ENCODE results near the gene CHST4. TPM values are rescaled to one million over a fixed set of nuclear protein-coding genes. Genes with fewer than 3 reads are reported as not detected.
A peak's percentile ranks its signal among the peaks of the same experiment; 100 is the strongest.

The CHST4 gene
- polyA plus RNA-seq, 2 of the 4 experiments (the other 2 are of a cell fraction): 0.04 to 0.08 TPM

DNA sequence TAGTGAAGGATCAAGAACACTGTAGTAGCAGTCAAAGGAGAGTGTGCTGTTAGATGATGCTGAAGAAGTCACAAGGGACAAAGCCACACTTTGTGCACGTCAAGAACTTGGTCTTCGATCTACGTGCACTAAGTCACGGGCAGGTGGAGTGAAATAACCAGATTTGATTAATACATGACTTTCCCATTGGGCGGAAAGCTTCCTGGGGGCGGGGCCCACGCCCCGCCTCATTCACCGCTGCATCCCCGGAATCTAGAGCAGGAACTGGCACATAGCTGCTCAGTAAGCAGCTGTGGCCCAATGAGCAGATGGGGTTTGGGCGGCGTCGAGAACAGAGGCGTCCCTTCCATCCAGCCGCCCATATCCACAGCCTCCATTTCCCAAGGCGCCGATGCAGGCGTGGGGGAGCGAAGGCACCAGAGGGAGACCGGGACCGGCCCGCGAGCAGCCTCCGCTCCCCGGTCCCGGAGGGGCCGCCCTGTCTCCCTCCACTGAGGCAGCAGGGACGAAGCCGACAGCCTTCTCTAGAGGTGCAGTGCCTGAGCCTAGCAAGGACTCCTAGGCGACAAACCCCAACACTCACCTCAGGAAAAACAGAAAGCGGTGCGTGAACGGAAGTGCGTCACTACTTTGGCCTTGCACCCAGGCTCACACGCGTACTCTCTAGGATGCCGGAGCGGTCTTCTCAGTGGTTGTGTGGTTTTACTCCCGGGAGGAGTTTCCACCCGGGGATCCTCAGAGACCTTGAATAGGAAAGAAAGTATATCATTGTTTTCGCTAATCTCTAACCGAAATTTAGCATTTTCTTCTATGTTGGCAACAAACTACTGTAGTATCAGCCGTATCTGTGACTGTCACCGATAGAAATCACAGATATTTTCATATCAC is 42.0 kb upstream of the CHST4 start:
- Histone ChIP-seq H3K4me3 (peak overlapping the region; percentile 68), H3K4me2 (peak overlapping the region; percentile 85), H3K4me1 (peaks cover 3% of the 10 kb centered on the region; the same call in 1 of the 3 replicates), H3K27ac (peak overlapping the region; percentile 83 to 92), H3K9me3 (no peaks in the 10 kb centered on the region)
- FAIRE-seq (peak; percentile 59), ATAC-seq (peak; percentile 97 to 98), DNase-seq (ENCODE audit: low read depth in 1 of 2, low spot score in 1 of 2) (peak; percentile 84 to 95)
- no peak for TF ChIP-seq JUNB (IDR thresholded peaks at IDR 0.05)
- TF ChIP-seq, protein P1, sequence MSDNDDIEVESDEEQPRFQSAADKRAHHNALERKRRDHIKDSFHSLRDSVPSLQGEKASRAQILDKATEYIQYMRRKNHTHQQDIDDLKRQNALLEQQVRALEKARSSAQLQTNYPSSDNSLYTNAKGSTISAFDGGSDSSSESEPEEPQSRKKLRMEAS (IDR thresholded peaks at IDR 0.05): peak; percentile 81
- 0 out of 2 replicates have a peak, but pooled peaks have one; percentile 39 for TF ChIP-seq FOSB (CRISPR knock-in tag; IDR thresholded peaks at IDR 0.05)
- TF ChIP-seq RFX5 (IDR thresholded peaks at IDR 0.05): 0 out of 2 replicates have a peak, but pooled peaks have one; percentile 44
- TF ChIP-seq ZNF302 (CRISPR knock-in tag; IDR thresholded peaks at IDR 0.05): no peak
- TF ChIP-seq PHF8 (IDR thresholded peaks at IDR 0.05; ENCODE audit: borderline replicate concordance, low read depth): peak; percentile 97
- 0 out of 2 replicates have a peak, but pooled peaks have one; percentile 42 for TF ChIP-seq HOXA7 (CRISPR knock-in tag; IDR thresholded peaks at IDR 0.05)
- TF ChIP-seq, protein P2, sequence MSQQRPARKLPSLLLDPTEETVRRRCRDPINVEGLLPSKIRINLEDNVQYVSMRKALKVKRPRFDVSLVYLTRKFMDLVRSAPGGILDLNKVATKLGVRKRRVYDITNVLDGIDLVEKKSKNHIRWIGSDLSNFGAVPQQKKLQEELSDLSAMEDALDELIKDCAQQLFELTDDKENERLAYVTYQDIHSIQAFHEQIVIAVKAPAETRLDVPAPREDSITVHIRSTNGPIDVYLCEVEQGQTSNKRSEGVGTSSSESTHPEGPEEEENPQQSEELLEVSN (IDR thresholded peaks at IDR 0.05; ENCODE audit: borderline replicate concordance, low read depth): peak; percentile 48; the same call in 1 of the 2 replicates
- TF ChIP-seq KDM5A (IDR thresholded peaks at IDR 0.05): no peak
- TF ChIP-seq HOXB13 (CRISPR knock-in tag; IDR thresholded peaks at IDR 0.05; ENCODE audit: low read depth): 0 out of 2 replicates have a peak, but pooled peaks have one; percentile 33
- TF ChIP-seq NFE2L2 (conservative IDR thresholded peaks at IDR 0.05; ENCODE audit: low read length): no peak
- no peak for TF ChIP-seq HEYL (CRISPR knock-in tag; IDR thresholded peaks at IDR 0.05)
- TF ChIP-seq GATA3 (IDR thresholded peaks at IDR 0.05; ENCODE audit: borderline replicate concordance): peak; percentile 39; the same call in 1 of the 2 replicates
- peak; percentile 52 for TF ChIP-seq POLR2A (IDR thresholded peaks at IDR 0.05; ENCODE audit: low read length)
- no peak for TF ChIP-seq FOSL2 (IDR thresholded peaks at IDR 0.05)
- peak; percentile 27; the same call in 1 of the 2 replicates for TF ChIP-seq FOSL2 (CRISPR knock-in tag; IDR thresholded peaks at IDR 0.05)
- TF ChIP-seq JUN (IDR thresholded peaks at IDR 0.05): peak in 1 of 2 experiments; percentile 85; a peak in 4 of 5 replicates
- 0 out of 3 replicates have a peak, but pooled peaks have one; percentile 9 for TF ChIP-seq SMC3 (IDR thresholded peaks at IDR 0.05)
- TF ChIP-seq, protein P3, sequence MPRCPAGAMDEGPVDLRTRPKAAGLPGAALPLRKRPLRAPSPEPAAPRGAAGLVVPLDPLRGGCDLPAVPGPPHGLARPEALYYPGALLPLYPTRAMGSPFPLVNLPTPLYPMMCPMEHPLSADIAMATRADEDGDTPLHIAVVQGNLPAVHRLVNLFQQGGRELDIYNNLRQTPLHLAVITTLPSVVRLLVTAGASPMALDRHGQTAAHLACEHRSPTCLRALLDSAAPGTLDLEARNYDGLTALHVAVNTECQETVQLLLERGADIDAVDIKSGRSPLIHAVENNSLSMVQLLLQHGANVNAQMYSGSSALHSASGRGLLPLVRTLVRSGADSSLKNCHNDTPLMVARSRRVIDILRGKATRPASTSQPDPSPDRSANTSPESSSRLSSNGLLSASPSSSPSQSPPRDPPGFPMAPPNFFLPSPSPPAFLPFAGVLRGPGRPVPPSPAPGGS (IDR thresholded peaks at IDR 0.05): peak; percentile 78; the same call in 2 of the 3 replicates
- under 1% methylated on average over 29 of the region's 44 CpGs for WGBS (ENCODE audit: missing lambda C conversion rate)
- ChIA-PET CTCF (interaction anchor here (0.7 to 1.8 kb wide), 4 partner anchors 20 to 126 kb away, joined by 3 to 5 read pairs (median 4); partner anchors contain the start of gene ZNF23), POLR2A (interaction anchor here (0.7 to 2.8 kb wide), 4 partner anchors 10 to 130 kb away, joined by 3 to 23 read pairs (median 5); partner anchors contain the start of gene ZNF23)

DNA sequence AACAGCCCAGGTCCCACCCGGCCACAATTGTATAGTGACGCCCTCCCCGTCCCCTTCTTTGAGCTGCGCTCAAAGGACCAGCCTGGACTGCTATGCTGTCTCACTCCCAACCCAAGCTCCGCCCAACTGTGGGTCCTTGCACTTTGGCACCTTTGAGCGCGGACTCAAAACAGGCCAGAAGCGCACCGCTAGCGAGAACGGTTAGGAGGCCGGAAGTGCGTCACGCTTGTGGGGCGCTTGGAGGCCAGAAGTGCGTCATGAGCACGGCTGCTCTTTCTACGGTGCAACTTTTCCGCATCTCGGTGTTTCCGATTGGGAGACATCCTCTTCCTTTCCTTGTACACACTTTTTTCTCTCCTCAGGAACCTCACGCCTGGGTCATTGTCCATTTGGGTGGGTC is 37.1 kb upstream of the CHST4 start, which contains the start of gene ZNF19:
Gene ZNF19 (minus strand): TSS at position 203 of the 400 bp plus-strand sequence. CDS start 7,210 bp downstream, outside the sequence.
- ChIA-PET POLR2A (no interaction called here), CTCF (interaction anchor here (0.9 to 4.7 kb wide), 5 partner anchors 11 to 122 kb away, joined by 3 to 25 read pairs (median 4); no protein-coding TSS in a partner anchor)
- no peak within 1 kb of the TSS for H3K27ac ChIP-seq
- TF ChIP-seq, protein P4, sequence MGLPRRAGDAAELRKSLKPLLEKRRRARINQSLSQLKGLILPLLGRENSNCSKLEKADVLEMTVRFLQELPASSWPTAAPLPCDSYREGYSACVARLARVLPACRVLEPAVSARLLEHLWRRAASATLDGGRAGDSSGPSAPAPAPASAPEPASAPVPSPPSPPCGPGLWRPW (IDR thresholded peaks at IDR 0.05): no peak
- no peak for TF ChIP-seq JUNB (IDR thresholded peaks at IDR 0.05)
- TF ChIP-seq, protein P5, sequence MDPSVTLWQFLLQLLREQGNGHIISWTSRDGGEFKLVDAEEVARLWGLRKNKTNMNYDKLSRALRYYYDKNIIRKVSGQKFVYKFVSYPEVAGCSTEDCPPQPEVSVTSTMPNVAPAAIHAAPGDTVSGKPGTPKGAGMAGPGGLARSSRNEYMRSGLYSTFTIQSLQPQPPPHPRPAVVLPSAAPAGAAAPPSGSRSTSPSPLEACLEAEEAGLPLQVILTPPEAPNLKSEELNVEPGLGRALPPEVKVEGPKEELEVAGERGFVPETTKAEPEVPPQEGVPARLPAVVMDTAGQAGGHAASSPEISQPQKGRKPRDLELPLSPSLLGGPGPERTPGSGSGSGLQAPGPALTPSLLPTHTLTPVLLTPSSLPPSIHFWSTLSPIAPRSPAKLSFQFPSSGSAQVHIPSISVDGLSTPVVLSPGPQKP (IDR thresholded peaks at IDR 0.05; ENCODE audit: low read depth, low read length): no peak
- TF ChIP-seq HEYL (CRISPR knock-in tag; IDR thresholded peaks at IDR 0.05): no peak
- TF ChIP-seq, protein P6, sequence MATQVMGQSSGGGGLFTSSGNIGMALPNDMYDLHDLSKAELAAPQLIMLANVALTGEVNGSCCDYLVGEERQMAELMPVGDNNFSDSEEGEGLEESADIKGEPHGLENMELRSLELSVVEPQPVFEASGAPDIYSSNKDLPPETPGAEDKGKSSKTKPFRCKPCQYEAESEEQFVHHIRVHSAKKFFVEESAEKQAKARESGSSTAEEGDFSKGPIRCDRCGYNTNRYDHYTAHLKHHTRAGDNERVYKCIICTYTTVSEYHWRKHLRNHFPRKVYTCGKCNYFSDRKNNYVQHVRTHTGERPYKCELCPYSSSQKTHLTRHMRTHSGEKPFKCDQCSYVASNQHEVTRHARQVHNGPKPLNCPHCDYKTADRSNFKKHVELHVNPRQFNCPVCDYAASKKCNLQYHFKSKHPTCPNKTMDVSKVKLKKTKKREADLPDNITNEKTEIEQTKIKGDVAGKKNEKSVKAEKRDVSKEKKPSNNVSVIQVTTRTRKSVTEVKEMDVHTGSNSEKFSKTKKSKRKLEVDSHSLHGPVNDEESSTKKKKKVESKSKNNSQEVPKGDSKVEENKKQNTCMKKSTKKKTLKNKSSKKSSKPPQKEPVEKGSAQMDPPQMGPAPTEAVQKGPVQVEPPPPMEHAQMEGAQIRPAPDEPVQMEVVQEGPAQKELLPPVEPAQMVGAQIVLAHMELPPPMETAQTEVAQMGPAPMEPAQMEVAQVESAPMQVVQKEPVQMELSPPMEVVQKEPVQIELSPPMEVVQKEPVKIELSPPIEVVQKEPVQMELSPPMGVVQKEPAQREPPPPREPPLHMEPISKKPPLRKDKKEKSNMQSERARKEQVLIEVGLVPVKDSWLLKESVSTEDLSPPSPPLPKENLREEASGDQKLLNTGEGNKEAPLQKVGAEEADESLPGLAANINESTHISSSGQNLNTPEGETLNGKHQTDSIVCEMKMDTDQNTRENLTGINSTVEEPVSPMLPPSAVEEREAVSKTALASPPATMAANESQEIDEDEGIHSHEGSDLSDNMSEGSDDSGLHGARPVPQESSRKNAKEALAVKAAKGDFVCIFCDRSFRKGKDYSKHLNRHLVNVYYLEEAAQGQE (IDR thresholded peaks at IDR 0.05): no peak
- no peak for TF ChIP-seq RFX5 (IDR thresholded peaks at IDR 0.05)
- no peak for TF ChIP-seq MAFK (IDR thresholded peaks at IDR 0.05; ENCODE audit: partially characterized antibody)
- TF ChIP-seq HOXA7 (CRISPR knock-in tag; IDR thresholded peaks at IDR 0.05): no peak
- no peak for TF ChIP-seq RNF2 (IDR thresholded peaks at IDR 0.05; ENCODE audit: borderline replicate concordance, low read depth)
- TF ChIP-seq CHD2 (IDR thresholded peaks at IDR 0.05; ENCODE audit: low read length, partially characterized antibody): no peak
- no peak for TF ChIP-seq POLR2A (IDR thresholded peaks at IDR 0.05; ENCODE audit: low read length)
- TF ChIP-seq NPAS2 (CRISPR knock-in tag; IDR thresholded peaks at IDR 0.05; ENCODE audit: borderline replicate concordance): no peak
- no peak for TF ChIP-seq MYC (IDR thresholded peaks at IDR 0.05; ENCODE audit: borderline replicate concordance, low read length)
- TF ChIP-seq CBX8 (IDR thresholded peaks at IDR 0.05): no peak
- 88% methylated on average over 22 of the region's 22 CpGs for WGBS (ENCODE audit: missing lambda C conversion rate)
- H3K4me1 ChIP-seq: no peaks in the 10 kb centered on the region
- FAIRE-seq: no peak
- no peak within 1 kb of the TSS for H3K4me2 ChIP-seq
- no peak for DNase-seq (ENCODE audit: low read depth in 1 of 2, low spot score in 1 of 2)
- no peaks in the 10 kb centered on the region for H3K9me3 ChIP-seq
- no peak for ATAC-seq
- no peak within 1 kb of the TSS for H3K4me3 ChIP-seq

All from A549 (cell line).